K562 (cell line): ENCODE measurements around the gene ECE2. TPM values are rescaled to one million over a fixed set of nuclear protein-coding genes. Genes with fewer than 3 reads are reported as not detected.

Experiments
- ARHGAP35 ChIP-seq: fragments of 450-650 bp; IDR thresholded peaks from 2 replicates; pipeline ENCODE4 v1.6.1; 2018; ENCODE audit not compliant: partially characterized antibody
- CXXC5 ChIP-seq: fragments of 250-450 bp; sonication (Bioruptor Pico); IDR thresholded peaks from 2 replicates; pipeline ENCODE4 v1.8.0; 2022; ENCODE audit warnings: inconsistent platforms, mild to moderate bottlenecking, moderate library complexity
- HDAC2 ChIP-seq: fragments of 450-650 bp; IDR thresholded peaks from 2 replicates; pipeline ENCODE4 v1.6.1; 2016; ENCODE audit warnings: mild to moderate bottlenecking
- NCOR1 ChIP-seq: fragments of 450-650 bp; IDR thresholded peaks from 2 replicates; pipeline ENCODE4 v1.6.1; 2016; ENCODE audit warnings: mild to moderate bottlenecking, moderate library complexity
- PYGO2 ChIP-seq: fragments of 450-650 bp; IDR thresholded peaks from 2 replicates; pipeline ENCODE4 v1.6.1; 2016; ENCODE audit warnings: mild to moderate bottlenecking, missing genetic modification characterization, moderate library complexity, missing compliant biosample characterization
- RAD51 ChIP-seq: fragments of 450-650 bp; IDR thresholded peaks from 2 replicates; pipeline ENCODE4 v1.7.1; 2016; ENCODE audit warnings: low read depth, mild to moderate bottlenecking, borderline replicate concordance
- RB1 ChIP-seq: fragments of 450-650 bp; IDR thresholded peaks from 2 replicates; pipeline ENCODE4 v1.6.1; 2017; ENCODE audit warnings: low read depth, mild to moderate bottlenecking
- TEAD2 ChIP-seq: fragments of 450-650 bp; IDR thresholded peaks from 2 replicates; pipeline ENCODE4 v1.6.1; 2016; ENCODE audit warnings: missing genetic modification characterization, control low read depth, missing compliant biosample characterization
- YBX1 ChIP-seq: fragments of 450-650 bp; IDR thresholded peaks from 2 replicates; pipeline ENCODE4 v1.7.1; 2016; ENCODE audit warnings: mild to moderate bottlenecking
- ZNF165 ChIP-seq: fragments of 250-450 bp; sonication (Bioruptor Pico); IDR thresholded peaks from 2 replicates; pipeline ENCODE4 v1.4.0; 2020; ENCODE audit warnings: borderline replicate concordance
- ZNF282 ChIP-seq: sonication (generic); formaldehyde crosslinking; IDR thresholded peaks from 2 replicates; pipeline ENCODE4 v1.8.1; 2023; ENCODE audit warnings: missing genetic modification reagents
- polyA plus RNA-seq, 8 experiments: library from polyadenylated mRNA; depleted of rRNA in 4 of 8; stranded (reverse) in 5 of 8; unstranded in 3 of 8; fragments of >200 nt; fragmentation: Nextera tagmentation in 2 of 8; fragmentation: Illumina TruSeq in 1 of 8; extraction: Ambion mirVana in 2 of 8; extraction: Trizol in 1 of 8; gene quantifications; 2 replicates each; pipeline versions ENCODE4 v1.2.1 to v1.2.3, GENCODE V29; 2011 to 2014; ENCODE audit warnings: inconsistent platforms in 1 of 8, missing spikeins in 1 of 8
- total RNA-seq, 7 experiments: library from RNA; depleted of rRNA in 6 of 7; stranded (reverse); fragments of >200 nt in 6 of 7; fragmentation: Illumina TruSeq in 2 of 7; extraction: Trizol in 2 of 7; gene quantifications; 2 replicates each; pipeline versions ENCODE4 v1.2.1 to v1.2.3, GENCODE V29; 2011 to 2021; ENCODE audit warnings: low replicate concordance in 1 of 7
- TF ChIP-seq, protein P1 (sequence below), 2 experiments: IDR thresholded peaks; 2 replicates each; pipeline ENCODE4 v1.6.1; 2011; ENCODE audit warnings: borderline replicate concordance in 1 of 2, control low read depth in 1 of 2, low read depth in 1 of 2, low read length in 1 of 2, mild to moderate bottlenecking in 1 of 2, mixed read lengths in 1 of 2, moderate library complexity in 1 of 2; ENCODE audit not compliant: insufficient read depth in 1 of 2, insufficient read length in 1 of 2, poor library complexity in 1 of 2, severe bottlenecking in 1 of 2; ENCODE audit errors: extremely low read depth in 1 of 2
- TF ChIP-seq, protein P2 (sequence below): fragments of 250-450 bp; sonication (Bioruptor Pico); IDR thresholded peaks from 2 replicates; pipeline ENCODE4 v1.8.0; 2021; ENCODE audit warnings: moderate library complexity, mild to moderate bottlenecking, inconsistent platforms
- TF ChIP-seq, protein P3 (sequence below): sonication (generic); formaldehyde crosslinking; IDR thresholded peaks from 2 replicates; pipeline ENCODE4 v1.4.0; 2020; ENCODE audit warnings: mild to moderate bottlenecking, missing genetic modification reagents
- TF ChIP-seq, protein P4 (sequence below): fragments of 450-650 bp; formaldehyde crosslinking; IDR thresholded peaks from 2 replicates; pipeline ENCODE4 v1.4.0; 2022; ENCODE audit warnings: mild to moderate bottlenecking, moderate library complexity
- TF ChIP-seq, protein P5 (sequence below), 2 experiments: fragments of 450-650 bp in 1 of 2; IDR thresholded peaks; 2 replicates each; pipeline ENCODE4 v1.6.1; 2011 to 2017; ENCODE audit warnings: low read depth in 2 of 2, antibody characterized with exemption in 1 of 2, borderline replicate concordance in 1 of 2, low read length in 1 of 2, mild to moderate bottlenecking in 1 of 2, mixed read lengths in 1 of 2; ENCODE audit not compliant: control insufficient read depth in 1 of 2

ECE2 gene
- total and polyA plus RNA-seq, 9 of the 15 experiments (the other 6 are each of a cell fraction or from before 2014, with no cell fraction given): not detected

DNA sequence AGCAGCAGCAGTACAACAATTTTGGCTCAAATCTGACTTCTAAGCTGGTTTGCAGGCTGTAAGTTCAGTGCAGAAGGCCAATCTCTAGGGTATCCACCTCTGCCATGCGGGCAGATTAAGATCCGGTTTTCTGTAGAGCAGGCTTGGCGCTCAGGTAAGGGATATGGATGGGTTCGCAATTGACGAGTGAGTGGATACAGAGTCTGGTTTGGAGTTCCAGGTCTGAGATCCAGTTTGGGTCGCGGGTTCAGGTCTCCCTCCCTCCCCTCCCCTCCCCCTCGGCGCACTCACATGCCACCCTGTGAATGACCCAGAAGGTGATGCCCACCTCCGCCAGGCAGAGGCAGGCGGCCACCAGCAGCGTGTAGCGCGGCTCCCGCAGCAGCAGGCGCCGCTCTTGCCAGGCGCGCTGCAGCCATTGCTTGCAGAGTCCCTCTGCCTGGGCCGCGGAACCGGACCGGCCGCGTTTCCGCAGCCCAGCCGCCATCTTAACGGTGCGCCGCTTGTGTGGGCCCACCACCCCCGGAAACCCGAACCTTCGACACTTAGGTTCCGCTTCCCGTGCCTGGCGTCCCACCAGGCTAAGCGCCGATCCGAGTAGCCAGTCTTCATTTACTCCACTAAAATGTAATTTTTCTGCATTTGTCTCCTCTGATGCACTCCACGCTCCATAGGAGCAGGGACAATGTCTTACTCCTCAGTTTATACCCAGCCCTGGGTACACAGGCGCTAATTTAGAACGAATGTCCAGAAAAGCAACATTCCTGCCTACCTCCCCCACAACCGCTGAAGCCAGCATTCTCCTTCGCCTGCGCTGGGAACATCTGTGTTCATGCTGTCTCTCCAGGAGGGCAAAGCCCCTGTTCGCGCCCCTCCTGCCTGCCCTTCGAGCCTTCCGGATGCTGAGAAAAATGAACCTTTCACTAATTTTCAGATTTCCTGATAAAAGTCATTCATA lies 27.1 kb upstream of the ECE2 start, which contains the start of gene ALG3 (continued):
- TF ChIP-seq, protein P1, sequence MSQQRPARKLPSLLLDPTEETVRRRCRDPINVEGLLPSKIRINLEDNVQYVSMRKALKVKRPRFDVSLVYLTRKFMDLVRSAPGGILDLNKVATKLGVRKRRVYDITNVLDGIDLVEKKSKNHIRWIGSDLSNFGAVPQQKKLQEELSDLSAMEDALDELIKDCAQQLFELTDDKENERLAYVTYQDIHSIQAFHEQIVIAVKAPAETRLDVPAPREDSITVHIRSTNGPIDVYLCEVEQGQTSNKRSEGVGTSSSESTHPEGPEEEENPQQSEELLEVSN (IDR thresholded peaks at IDR 0.05; ENCODE audit: borderline replicate concordance in 1 of 2, extremely low read depth in 1 of 2, insufficient read depth in 1 of 2, insufficient read length in 1 of 2, low read depth in 1 of 2, low read length in 1 of 2, poor library complexity in 1 of 2, severe bottlenecking in 1 of 2): peak in 1 of 2 experiments; percentile 20
- TF ChIP-seq, protein P2, sequence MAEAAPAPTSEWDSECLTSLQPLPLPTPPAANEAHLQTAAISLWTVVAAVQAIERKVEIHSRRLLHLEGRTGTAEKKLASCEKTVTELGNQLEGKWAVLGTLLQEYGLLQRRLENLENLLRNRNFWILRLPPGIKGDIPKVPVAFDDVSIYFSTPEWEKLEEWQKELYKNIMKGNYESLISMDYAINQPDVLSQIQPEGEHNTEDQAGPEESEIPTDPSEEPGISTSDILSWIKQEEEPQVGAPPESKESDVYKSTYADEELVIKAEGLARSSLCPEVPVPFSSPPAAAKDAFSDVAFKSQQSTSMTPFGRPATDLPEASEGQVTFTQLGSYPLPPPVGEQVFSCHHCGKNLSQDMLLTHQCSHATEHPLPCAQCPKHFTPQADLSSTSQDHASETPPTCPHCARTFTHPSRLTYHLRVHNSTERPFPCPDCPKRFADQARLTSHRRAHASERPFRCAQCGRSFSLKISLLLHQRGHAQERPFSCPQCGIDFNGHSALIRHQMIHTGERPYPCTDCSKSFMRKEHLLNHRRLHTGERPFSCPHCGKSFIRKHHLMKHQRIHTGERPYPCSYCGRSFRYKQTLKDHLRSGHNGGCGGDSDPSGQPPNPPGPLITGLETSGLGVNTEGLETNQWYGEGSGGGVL (CRISPR knock-in tag): no peak
- peak; percentile 70 for TF ChIP-seq CXXC5 (CRISPR knock-in tag)
- TF ChIP-seq RAD51: no peak
- no peak for TF ChIP-seq ARHGAP35
- TF ChIP-seq, protein P3, sequence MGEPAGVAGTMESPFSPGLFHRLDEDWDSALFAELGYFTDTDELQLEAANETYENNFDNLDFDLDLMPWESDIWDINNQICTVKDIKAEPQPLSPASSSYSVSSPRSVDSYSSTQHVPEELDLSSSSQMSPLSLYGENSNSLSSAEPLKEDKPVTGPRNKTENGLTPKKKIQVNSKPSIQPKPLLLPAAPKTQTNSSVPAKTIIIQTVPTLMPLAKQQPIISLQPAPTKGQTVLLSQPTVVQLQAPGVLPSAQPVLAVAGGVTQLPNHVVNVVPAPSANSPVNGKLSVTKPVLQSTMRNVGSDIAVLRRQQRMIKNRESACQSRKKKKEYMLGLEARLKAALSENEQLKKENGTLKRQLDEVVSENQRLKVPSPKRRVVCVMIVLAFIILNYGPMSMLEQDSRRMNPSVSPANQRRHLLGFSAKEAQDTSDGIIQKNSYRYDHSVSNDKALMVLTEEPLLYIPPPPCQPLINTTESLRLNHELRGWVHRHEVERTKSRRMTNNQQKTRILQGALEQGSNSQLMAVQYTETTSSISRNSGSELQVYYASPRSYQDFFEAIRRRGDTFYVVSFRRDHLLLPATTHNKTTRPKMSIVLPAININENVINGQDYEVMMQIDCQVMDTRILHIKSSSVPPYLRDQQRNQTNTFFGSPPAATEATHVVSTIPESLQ (CRISPR knock-in tag): peak; percentile 59; the same call in 1 of the 2 replicates
- no peak for TF ChIP-seq TEAD2
- TF ChIP-seq NCOR1: peak; percentile 50; the same call in 1 of the 2 replicates
- TF ChIP-seq, protein P4, sequence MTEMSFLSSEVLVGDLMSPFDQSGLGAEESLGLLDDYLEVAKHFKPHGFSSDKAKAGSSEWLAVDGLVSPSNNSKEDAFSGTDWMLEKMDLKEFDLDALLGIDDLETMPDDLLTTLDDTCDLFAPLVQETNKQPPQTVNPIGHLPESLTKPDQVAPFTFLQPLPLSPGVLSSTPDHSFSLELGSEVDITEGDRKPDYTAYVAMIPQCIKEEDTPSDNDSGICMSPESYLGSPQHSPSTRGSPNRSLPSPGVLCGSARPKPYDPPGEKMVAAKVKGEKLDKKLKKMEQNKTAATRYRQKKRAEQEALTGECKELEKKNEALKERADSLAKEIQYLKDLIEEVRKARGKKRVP (CRISPR knock-in tag): no peak; the same call in 1 of the 2 replicates
- TF ChIP-seq RB1: peak; percentile 97
- TF ChIP-seq HDAC2: no peak; the same call in 1 of the 2 replicates
- no peak for TF ChIP-seq YBX1
- no peak for TF ChIP-seq ZNF165 (CRISPR knock-in tag)
- no peak for TF ChIP-seq ZNF282 (CRISPR knock-in tag)
- TF ChIP-seq, protein P5, sequence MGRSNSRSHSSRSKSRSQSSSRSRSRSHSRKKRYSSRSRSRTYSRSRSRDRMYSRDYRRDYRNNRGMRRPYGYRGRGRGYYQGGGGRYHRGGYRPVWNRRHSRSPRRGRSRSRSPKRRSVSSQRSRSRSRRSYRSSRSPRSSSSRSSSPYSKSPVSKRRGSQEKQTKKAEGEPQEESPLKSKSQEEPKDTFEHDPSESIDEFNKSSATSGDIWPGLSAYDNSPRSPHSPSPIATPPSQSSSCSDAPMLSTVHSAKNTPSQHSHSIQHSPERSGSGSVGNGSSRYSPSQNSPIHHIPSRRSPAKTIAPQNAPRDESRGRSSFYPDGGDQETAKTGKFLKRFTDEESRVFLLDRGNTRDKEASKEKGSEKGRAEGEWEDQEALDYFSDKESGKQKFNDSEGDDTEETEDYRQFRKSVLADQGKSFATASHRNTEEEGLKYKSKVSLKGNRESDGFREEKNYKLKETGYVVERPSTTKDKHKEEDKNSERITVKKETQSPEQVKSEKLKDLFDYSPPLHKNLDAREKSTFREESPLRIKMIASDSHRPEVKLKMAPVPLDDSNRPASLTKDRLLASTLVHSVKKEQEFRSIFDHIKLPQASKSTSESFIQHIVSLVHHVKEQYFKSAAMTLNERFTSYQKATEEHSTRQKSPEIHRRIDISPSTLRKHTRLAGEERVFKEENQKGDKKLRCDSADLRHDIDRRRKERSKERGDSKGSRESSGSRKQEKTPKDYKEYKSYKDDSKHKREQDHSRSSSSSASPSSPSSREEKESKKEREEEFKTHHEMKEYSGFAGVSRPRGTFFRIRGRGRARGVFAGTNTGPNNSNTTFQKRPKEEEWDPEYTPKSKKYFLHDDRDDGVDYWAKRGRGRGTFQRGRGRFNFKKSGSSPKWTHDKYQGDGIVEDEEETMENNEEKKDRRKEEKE (IDR thresholded peaks at IDR 0.05; ENCODE audit: borderline replicate concordance in 1 of 2, control insufficient read depth in 1 of 2, low read depth in 2 of 2, low read length in 1 of 2): peak in 1 of 2 experiments; percentile 84; a peak in 1 of 4 replicates
- 0 out of 2 replicates have a peak, but pooled peaks have one; percentile 16 for TF ChIP-seq PYGO2 (tag)
